ENCODE data around the gene HYCC2.
"Not testable (repeated sequence)": the region's sequence is repeated elsewhere in the genome, so short reads cannot be mapped to it uniquely, and the experiment has no call there.

DNA sequence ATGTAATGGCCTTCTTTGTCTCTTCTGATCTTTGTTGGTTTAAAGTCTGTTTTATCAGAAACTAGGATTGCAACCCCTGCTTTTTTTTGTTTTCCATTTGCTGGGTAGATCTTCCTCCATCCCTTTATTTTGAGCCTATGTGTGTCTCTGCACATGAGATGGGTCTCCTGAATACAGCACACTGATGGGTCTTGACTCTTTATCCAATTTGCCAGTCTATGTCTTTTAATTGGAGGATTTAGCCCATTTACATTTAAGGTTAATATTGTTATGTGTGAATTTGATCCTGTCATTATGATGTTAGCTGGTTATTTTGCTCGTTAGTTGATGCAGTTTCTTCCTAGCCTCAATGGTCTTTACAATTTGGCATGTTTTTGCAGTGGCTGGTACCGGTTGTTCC lies 37.1 kb downstream of the HYCC2 start:
- not testable (repeated sequence) for TF ChIP-seq GLIS3 (CRISPR knock-in tag; IDR thresholded peaks at IDR 0.05); BACH2 (CRISPR knock-in tag; IDR thresholded peaks at IDR 0.05; ENCODE audit: borderline replicate concordance); ARNTL (CRISPR knock-in tag; IDR thresholded peaks at IDR 0.05; ENCODE audit: borderline replicate concordance, low read depth)
- TF ChIP-seq, protein P1, sequence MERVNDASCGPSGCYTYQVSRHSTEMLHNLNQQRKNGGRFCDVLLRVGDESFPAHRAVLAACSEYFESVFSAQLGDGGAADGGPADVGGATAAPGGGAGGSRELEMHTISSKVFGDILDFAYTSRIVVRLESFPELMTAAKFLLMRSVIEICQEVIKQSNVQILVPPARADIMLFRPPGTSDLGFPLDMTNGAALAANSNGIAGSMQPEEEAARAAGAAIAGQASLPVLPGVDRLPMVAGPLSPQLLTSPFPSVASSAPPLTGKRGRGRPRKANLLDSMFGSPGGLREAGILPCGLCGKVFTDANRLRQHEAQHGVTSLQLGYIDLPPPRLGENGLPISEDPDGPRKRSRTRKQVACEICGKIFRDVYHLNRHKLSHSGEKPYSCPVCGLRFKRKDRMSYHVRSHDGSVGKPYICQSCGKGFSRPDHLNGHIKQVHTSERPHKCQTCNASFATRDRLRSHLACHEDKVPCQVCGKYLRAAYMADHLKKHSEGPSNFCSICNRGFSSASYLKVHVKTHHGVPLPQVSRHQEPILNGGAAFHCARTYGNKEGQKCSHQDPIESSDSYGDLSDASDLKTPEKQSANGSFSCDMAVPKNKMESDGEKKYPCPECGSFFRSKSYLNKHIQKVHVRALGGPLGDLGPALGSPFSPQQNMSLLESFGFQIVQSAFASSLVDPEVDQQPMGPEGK (CRISPR knock-in tag; IDR thresholded peaks at IDR 0.05; ENCODE audit: borderline replicate concordance) = not testable (repeated sequence)
